K562 (cell line): ENCODE measurements around the gene ADGRD1. TPM values are rescaled to one million over a fixed set of nuclear protein-coding genes. Genes with fewer than 3 reads are reported as not detected.

Experiments used
- ATAC-seq: fragments of 200-7000 bp; cut with Tn5 transposase; 3 replicates; pipeline ENCODE4 v1.9.1; 2020; ENCODE audit warnings: moderate library complexity
- BruUV-seq: library from RNA; stranded (reverse); fragments of 400-500 nt; replicated peaks from 2 replicates; lab custom pipeline; 2021; lab: Mats Ljungman, UMichigan
- CTCF ChIA-PET: fragments of 300-600 bp; formaldehyde crosslinking; extraction: SDS; loops from one replicate; lab custom pipeline; 2021; ENCODE audit warnings: low intra/inter-chr PET ratio; lab: Yijun Ruan, JAX
- POLR2A ChIA-PET: fragments of 300-600, 350-650 bp; sonication (Branson Sonifier 250); formaldehyde crosslinking; extraction: SDS; loops from one replicate; lab custom pipeline; 2021; ENCODE audit warnings: antibody characterized with exemption, inconsistent platforms; lab: Yijun Ruan, JAX
- DNase-seq, 4 experiments: peaks; one replicate each; pipeline versions ENCODE4 v3.0.0 to v3.0.0-alpha.2; 2011 to 2018; ENCODE audit warnings: low spot score in 3 of 4, mixed read lengths in 3 of 4; ENCODE audit errors: extremely low read depth in 1 of 4
- FAIRE-seq: peaks from 2 replicates; lab custom pipeline; 2011; peaks lifted over from hg19 to GRCh38; lab: Jason Lieb, UNC
- H2AFZ ChIP-seq: 2 replicates; pipeline ENCODE4 v1.6.0; 2011; ENCODE audit warnings: low read depth, low read length, control low read depth, inconsistent platforms
- H3K27ac ChIP-seq: fragments of 200-600 bp; 3 replicates; pipeline ENCODE4 v1.8.0; 2011; ENCODE audit warnings: low read depth, mild to moderate bottlenecking, control low read depth, inconsistent platforms, low read length, moderate library complexity, mixed read lengths; ENCODE audit errors: extremely low read depth
- H3K27me3 ChIP-seq, 2 experiments: fragments of 300-600 bp in 1 of 2; 2 replicates in 1 of 2; 3 replicates in 1 of 2; pipeline versions ENCODE4 v1.6.0 to v1.8.0; 2011; ENCODE audit warnings: inconsistent platforms in 2 of 2, low read length in 2 of 2, mild to moderate bottlenecking in 1 of 2, mixed read lengths in 1 of 2, moderate library complexity in 1 of 2; ENCODE audit not compliant: control insufficient read depth in 2 of 2, insufficient read depth in 2 of 2
- H3K36me3 ChIP-seq: fragments of 300-600 bp; 3 replicates; pipeline ENCODE4 v1.8.0; 2011; ENCODE audit warnings: mild to moderate bottlenecking, low read length, inconsistent platforms; ENCODE audit not compliant: control insufficient read depth, insufficient read depth
- H3K4me1 ChIP-seq, 2 experiments: fragments of 200-600 bp in 1 of 2; replicated peaks in 1 of 2; 2 replicates in 1 of 2; 3 replicates in 1 of 2; pipeline versions ENCODE4 v1.5.1 to v1.8.0; 2011; ENCODE audit warnings: inconsistent platforms in 2 of 2, low read length in 2 of 2, mild to moderate bottlenecking in 1 of 2, mixed read lengths in 1 of 2, moderate library complexity in 1 of 2; ENCODE audit not compliant: control insufficient read depth in 2 of 2, insufficient read depth in 2 of 2
- H3K4me2 ChIP-seq: 2 replicates; pipeline ENCODE4 v1.6.1; 2011; ENCODE audit warnings: low read length, control low read depth, inconsistent platforms, mixed read lengths; ENCODE audit not compliant: insufficient read depth
- H3K4me3 ChIP-seq: fragments of 200-600 bp; sonication (generic), shearing (Covaris generic); 2 replicates; pipeline ENCODE4 v1.5.1; 2016; ENCODE audit warnings: control low read depth, inconsistent platforms
- H3K79me2 ChIP-seq: fragments of 200-600 bp; 3 replicates; pipeline ENCODE4 v1.8.0; 2011; ENCODE audit warnings: low read length, inconsistent platforms; ENCODE audit not compliant: control insufficient read depth, insufficient read depth
- H3K9ac ChIP-seq, 2 experiments: 2 replicates each; pipeline versions ENCODE4 v1.6.0 to v1.6.1; 2011; ENCODE audit warnings: low read depth in 2 of 2, low read length in 2 of 2, control low read depth in 1 of 2, inconsistent platforms in 1 of 2, mild to moderate bottlenecking in 1 of 2, mixed read lengths in 1 of 2; ENCODE audit not compliant: insufficient read depth in 1 of 2
- H3K9me1 ChIP-seq: one replicate; pipeline ENCODE4 v1.6.0; 2011; ENCODE audit warnings: inconsistent platforms, mild to moderate bottlenecking, low read length, moderate library complexity; ENCODE audit not compliant: control insufficient read depth, insufficient read depth
- H3K9me3 ChIP-seq: replicated peaks from 2 replicates; pipeline ENCODE4 v1.5.1; 2011; ENCODE audit warnings: low read depth, low read length, inconsistent platforms; ENCODE audit not compliant: control insufficient read depth, insufficient read depth
- H4K20me1 ChIP-seq: replicated peaks from 2 replicates; pipeline ENCODE4 v1.6.1; 2011; ENCODE audit warnings: low read length, inconsistent platforms, mixed read lengths; ENCODE audit not compliant: control insufficient read depth, insufficient read depth
- BMI1 ChIP-seq: fragments of 150-350 bp; IDR thresholded peaks from 2 replicates; pipeline ENCODE4 v1.6.1; 2014; ENCODE audit warnings: low read length
- BRCA1 ChIP-seq, 2 experiments: fragments of 450-650 bp in 1 of 2; sonication (generic) in 1 of 2; formaldehyde crosslinking in 1 of 2; IDR thresholded peaks; 2 replicates each; pipeline versions ENCODE4 v1.5.0 to v1.6.1; 2017 to 2020; ENCODE audit warnings: mild to moderate bottlenecking in 1 of 2, missing genetic modification reagents in 1 of 2
- DMBX1 ChIP-seq: fragments of 250-450 bp; sonication (Bioruptor Pico); IDR thresholded peaks from 2 replicates; pipeline ENCODE4 v1.8.0; 2022; ENCODE audit warnings: inconsistent platforms, mild to moderate bottlenecking, moderate library complexity, borderline replicate concordance
- ELF4 ChIP-seq: fragments of 450-650 bp; formaldehyde crosslinking; IDR thresholded peaks from 2 replicates; pipeline ENCODE4 v1.4.0; 2022; ENCODE audit warnings: missing genetic modification characterization
- ETV1 ChIP-seq: fragments of 450-650 bp; conservative IDR thresholded peaks from 2 replicates; pipeline ENCODE4 v1.6.1; 2016; ENCODE audit warnings: missing genetic modification characterization, control low read depth, low read depth, missing compliant biosample characterization
- HDAC1 ChIP-seq, 2 experiments: fragments of 450-650 bp; IDR thresholded peaks; 2 replicates each; pipeline ENCODE4 v1.6.1; 2016 to 2017; ENCODE audit warnings: inconsistent platforms in 1 of 2, mild to moderate bottlenecking in 1 of 2, moderate library complexity in 1 of 2
- MYC ChIP-seq, 2 experiments: fragments of 250-450 bp in 1 of 2; sonication (Bioruptor Pico) in 1 of 2; IDR thresholded peaks; 2 replicates each; pipeline versions ENCODE4 v1.5.1 to v1.6.1; 2012 to 2021; ENCODE audit warnings: low read depth in 2 of 2, borderline replicate concordance in 1 of 2, improper control_type of control experiment in 1 of 2, low read length in 1 of 2, mild to moderate bottlenecking in 1 of 2, moderate library complexity in 1 of 2
- PHTF2 ChIP-seq: fragments of 250-450 bp; sonication (Bioruptor Pico); IDR thresholded peaks from 2 replicates; pipeline ENCODE4 v1.5.0; 2021; ENCODE audit warnings: mild to moderate bottlenecking
- POLR2B ChIP-seq: fragments of 450-650 bp; IDR thresholded peaks from 2 replicates; pipeline ENCODE4 v1.6.1; 2018; ENCODE audit warnings: low read depth; ENCODE audit not compliant: partially characterized antibody
- SNRNP70 ChIP-seq: fragments of 200-400 bp; formaldehyde crosslinking; optimal IDR thresholded peaks from 2 replicates; pipeline ENCODE3; 2017; ENCODE audit warnings: low read depth, low read length
- ZNF165 ChIP-seq: fragments of 250-450 bp; sonication (Bioruptor Pico); IDR thresholded peaks from 2 replicates; pipeline ENCODE4 v1.4.0; 2020; ENCODE audit warnings: borderline replicate concordance
- ZNF24 ChIP-seq: fragments of 450-650 bp; IDR thresholded peaks from 2 replicates; pipeline ENCODE4 v1.6.1; 2016
- ZNF354B ChIP-seq: fragments of 250-450 bp; sonication (Bioruptor Pico); IDR thresholded peaks from 2 replicates; pipeline ENCODE4 v1.4.0; 2020
- ZNF449 ChIP-seq: fragments of 250-450 bp; sonication (Bioruptor Pico); IDR thresholded peaks from 2 replicates; pipeline ENCODE4 v1.8.0; 2022; ENCODE audit warnings: moderate library complexity, mild to moderate bottlenecking, inconsistent platforms
- WGBS: fragments of 100-300 bp; shearing (Covaris generic); methylation state at CpG from one replicate; pipeline ENCODE4 v1.1.6; 2016; ENCODE audit warnings: low coverage, mixed read lengths; ENCODE audit not compliant: insufficient coverage; ENCODE audit errors: missing lambda C conversion rate; 5-methylcytosine and 5-hydroxymethylcytosine counted together
- in situ Hi-C: fragments of 300-500 bp; cut with MboI; formaldehyde crosslinking; loops from 4 replicates; pipeline ENCODE4 v1.15.0; 2018; ENCODE audit warnings: inconsistent platforms, mixed read lengths
- intact Hi-C: fragments of 100-400 bp; cut with micrococcal nuclease; formaldehyde crosslinking; loops from 2 replicates; pipeline ENCODE4 v1.14.2; 2022
- polyA plus RNA-seq, 8 experiments: library from polyadenylated mRNA; depleted of rRNA in 4 of 8; stranded (reverse) in 5 of 8; unstranded in 3 of 8; fragments of >200 nt; fragmentation: Nextera tagmentation in 2 of 8; fragmentation: Illumina TruSeq in 1 of 8; extraction: Ambion mirVana in 2 of 8; extraction: Trizol in 1 of 8; gene quantifications; 2 replicates each; pipeline versions ENCODE4 v1.2.1 to v1.2.3, GENCODE V29; 2011 to 2014; ENCODE audit warnings: inconsistent platforms in 1 of 8, missing spikeins in 1 of 8
- total RNA-seq, 7 experiments: library from RNA; depleted of rRNA in 6 of 7; stranded (reverse); fragments of >200 nt in 6 of 7; fragmentation: Illumina TruSeq in 2 of 7; extraction: Trizol in 2 of 7; gene quantifications; 2 replicates each; pipeline versions ENCODE4 v1.2.1 to v1.2.3, GENCODE V29; 2011 to 2021; ENCODE audit warnings: low replicate concordance in 1 of 7
- TF ChIP-seq, protein P1 (sequence below), 2 experiments: fragments of 450-650 bp in 1 of 2; sonication (generic) in 1 of 2; formaldehyde crosslinking in 1 of 2; IDR thresholded peaks in 1 of 2; conservative IDR thresholded peaks in 1 of 2; 2 replicates each; pipeline versions ENCODE4 v1.6.1 to v1.8.1; 2016 to 2023; ENCODE audit warnings: mild to moderate bottlenecking in 2 of 2, moderate library complexity in 2 of 2, inconsistent platforms in 1 of 2, missing genetic modification reagents in 1 of 2
- TF ChIP-seq, protein P2 (sequence below): fragments of 250-450 bp; sonication (Bioruptor Pico); IDR thresholded peaks from 2 replicates; pipeline ENCODE4 v1.5.0; 2021; ENCODE audit warnings: mild to moderate bottlenecking, borderline replicate concordance

The ADGRD1 gene
- total and polyA plus RNA-seq, 9 of the 15 experiments (the other 6 are each of a cell fraction or from before 2014, with no cell fraction given), result 1.7 to 11.7 (median 3.3) TPM

DNA sequence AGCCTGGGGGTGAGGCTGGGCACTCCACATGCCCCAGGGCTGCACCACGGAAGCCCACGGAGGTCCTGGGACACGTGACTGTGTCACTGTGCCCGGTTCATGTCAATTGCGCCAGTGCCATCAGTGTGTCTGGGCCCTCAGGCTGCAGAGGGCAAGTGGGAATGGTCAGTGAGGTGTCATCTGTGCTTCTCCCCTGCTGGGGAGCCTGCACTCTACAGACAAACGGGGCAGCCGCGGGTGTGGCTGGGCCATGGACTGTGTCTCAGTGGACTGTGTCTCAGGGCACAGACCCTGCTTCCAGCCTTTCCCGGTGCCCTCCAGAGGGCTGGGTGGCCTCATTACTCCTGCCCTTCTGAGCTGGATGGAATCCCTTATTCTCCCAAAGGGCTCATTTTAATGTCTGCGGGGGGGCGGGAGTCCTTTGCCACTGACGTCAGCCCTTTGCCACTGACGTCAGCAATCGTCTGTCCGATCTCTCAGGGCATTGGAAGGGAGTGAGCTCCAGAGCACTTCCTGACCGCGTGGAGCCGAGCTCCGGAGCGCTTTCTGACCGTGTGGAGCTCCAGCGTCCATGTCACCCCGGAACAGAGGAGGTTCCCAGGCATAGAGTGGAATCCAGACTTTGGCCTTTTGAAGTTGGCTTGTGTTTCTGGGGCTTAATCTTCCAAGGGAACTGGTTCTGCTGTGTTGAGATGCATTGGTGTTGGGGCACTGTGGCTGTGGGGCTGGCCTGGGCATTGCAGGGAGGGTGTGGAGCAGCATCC is 72.4 kb downstream of the ADGRD1 start:
- Histone ChIP-seq H3K36me3 (no peaks in the 10 kb centered on the region), H3K27ac (no peak overlapping the region), H3K4me1 (peaks cover 7 to 9% of the 10 kb centered on the region in 2 experiments; a peak in 2 of 5 replicates), H3K27me3 (peaks cover 21 to 84% of the 10 kb centered on the region in 2 experiments; a peak in 4 of 5 replicates), H3K4me2 (peak overlapping the region; percentile 46), H3K9ac (peak overlapping the region in 1 of 2 experiments; percentile 47; a peak in 2 of 4 replicates), H3K4me3 (no peak overlapping the region), H3K9me3 (no peaks in the 10 kb centered on the region), H4K20me1 (peaks cover 16% of the 10 kb centered on the region; the same call in 1 of the 2 replicates), H3K79me2 (no peaks in the 10 kb centered on the region), H2AFZ (peak overlapping the region; percentile 65; the same call in 1 of the 2 replicates), H3K9me1 (peaks cover 2% of the 10 kb centered on the region)
- FAIRE-seq, result no peak
- intact Hi-C loops, result no loop called here
- ChIA-PET CTCF (no interaction called here), POLR2A (interaction anchor here (0.6 kb wide), 1 partner anchor 70 kb away, joined by 3 read pairs; no protein-coding TSS in a partner anchor)
- WGBS, result 24% methylated on average over 21 of the region's 23 CpGs
- peak; percentile 25 to 49 (median 36) for DNase-seq
- BruUV-seq, result no TSS peak
- in situ Hi-C loops, result no loop called here
- ATAC-seq, result peak; percentile 78
- no peak for TF ChIP-seq ZNF354B (CRISPR knock-in tag)
- no peak for TF ChIP-seq SNRNP70
- TF ChIP-seq ETV1 (tag), result no peak
- TF ChIP-seq HDAC1 (IDR thresholded peaks at IDR 0.05), result no peak
- 0 out of 2 replicates have a peak, but pooled peaks have one; percentile 47 for TF ChIP-seq MYC (IDR thresholded peaks at IDR 0.05; ENCODE audit: low read depth, low read length)
- TF ChIP-seq MYC (CRISPR knock-in tag; IDR thresholded peaks at IDR 0.05; ENCODE audit: borderline replicate concordance, low read depth), result no peak
- TF ChIP-seq, protein P1, sequence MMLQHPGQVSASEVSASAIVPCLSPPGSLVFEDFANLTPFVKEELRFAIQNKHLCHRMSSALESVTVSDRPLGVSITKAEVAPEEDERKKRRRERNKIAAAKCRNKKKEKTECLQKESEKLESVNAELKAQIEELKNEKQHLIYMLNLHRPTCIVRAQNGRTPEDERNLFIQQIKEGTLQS (IDR thresholded peaks at IDR 0.05), result peak; percentile 70
- TF ChIP-seq, protein P1 (CRISPR knock-in tag; conservative IDR thresholded peaks at IDR 0.05), result no peak
- TF ChIP-seq ZNF449 (CRISPR knock-in tag), result no peak
- TF ChIP-seq ELF4 (CRISPR knock-in tag), result no peak
- TF ChIP-seq ZNF24, result no peak
- TF ChIP-seq POLR2B, result no peak
- no peak for TF ChIP-seq BRCA1 (IDR thresholded peaks at IDR 0.05)
- TF ChIP-seq BRCA1 (CRISPR knock-in tag; IDR thresholded peaks at IDR 0.05), result no peak
- no peak for TF ChIP-seq ZNF165 (CRISPR knock-in tag)
- TF ChIP-seq BMI1, result no peak
- TF ChIP-seq, protein P2, sequence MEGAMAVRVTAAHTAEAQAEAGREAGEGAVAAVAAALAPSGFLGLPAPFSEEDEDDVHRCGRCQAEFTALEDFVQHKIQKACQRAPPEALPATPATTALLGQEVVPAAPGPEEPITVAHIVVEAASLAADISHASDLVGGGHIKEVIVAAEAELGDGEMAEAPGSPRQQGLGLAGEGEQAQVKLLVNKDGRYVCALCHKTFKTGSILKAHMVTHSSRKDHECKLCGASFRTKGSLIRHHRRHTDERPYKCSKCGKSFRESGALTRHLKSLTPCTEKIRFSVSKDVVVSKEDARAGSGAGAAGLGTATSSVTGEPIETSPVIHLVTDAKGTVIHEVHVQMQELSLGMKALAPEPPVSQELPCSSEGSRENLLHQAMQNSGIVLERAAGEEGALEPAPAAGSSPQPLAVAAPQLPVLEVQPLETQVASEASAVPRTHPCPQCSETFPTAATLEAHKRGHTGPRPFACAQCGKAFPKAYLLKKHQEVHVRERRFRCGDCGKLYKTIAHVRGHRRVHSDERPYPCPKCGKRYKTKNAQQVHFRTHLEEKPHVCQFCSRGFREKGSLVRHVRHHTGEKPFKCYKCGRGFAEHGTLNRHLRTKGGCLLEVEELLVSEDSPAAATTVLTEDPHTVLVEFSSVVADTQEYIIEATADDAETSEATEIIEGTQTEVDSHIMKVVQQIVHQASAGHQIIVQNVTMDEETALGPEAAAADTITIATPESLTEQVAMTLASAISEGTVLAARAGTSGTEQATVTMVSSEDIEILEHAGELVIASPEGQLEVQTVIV (CRISPR knock-in tag), result no peak
- TF ChIP-seq PHTF2, result no peak
- no peak for TF ChIP-seq DMBX1
